Measurements from ENCODE around the gene FOXC1. TPM values are rescaled to one million over a fixed set of nuclear protein-coding genes. Genes with fewer than 3 reads are reported as not detected.

Gene FOXC1
- total and polyA plus RNA-seq, 10 of the 15 experiments (the other 5 are each of a cell fraction or from before 2014, with no cell fraction given): 0.13 to 1.5 (median 0.48) TPM; not detected in 2

DNA sequence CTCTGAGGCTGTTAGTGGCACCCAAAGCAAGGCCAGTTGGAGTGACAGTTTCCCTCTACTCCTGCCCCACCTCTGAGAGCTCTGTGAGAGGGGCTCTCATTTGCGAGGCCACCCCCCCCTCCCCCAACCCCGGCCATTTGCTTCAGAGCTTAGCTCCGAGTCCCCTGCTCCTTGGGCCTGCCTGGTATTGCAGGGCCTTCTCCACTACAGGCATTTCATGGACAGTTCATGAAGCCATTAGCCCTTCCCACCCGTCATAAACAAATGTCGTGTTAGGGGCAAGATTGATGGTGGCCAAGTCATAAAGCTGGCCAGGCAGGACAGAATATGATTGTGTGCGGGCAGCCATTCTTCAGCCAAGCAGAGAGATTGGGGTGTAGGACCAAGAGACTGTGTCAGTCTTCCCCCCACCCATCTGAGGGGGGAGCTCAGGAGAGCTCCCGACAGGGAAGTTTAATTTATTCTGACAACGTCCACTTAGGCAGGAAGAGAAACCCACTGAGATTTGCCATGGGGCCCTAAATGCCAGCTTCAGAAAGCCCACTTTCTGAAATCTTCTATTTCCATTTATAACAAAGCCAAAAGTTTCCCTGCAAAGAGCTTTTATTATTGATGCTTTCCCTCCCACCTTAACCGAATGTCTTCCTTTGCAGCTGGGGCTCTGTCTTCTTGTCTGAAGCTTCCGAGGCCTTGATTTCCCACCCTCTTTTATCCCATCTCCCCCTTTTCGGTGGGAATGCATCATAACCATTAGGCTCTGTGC is 7.2 kb downstream of the FOXC1 start:
- in situ Hi-C loops (cut with MboI): no loop called here

More for the DNA sequence above, 7.2 kb downstream of the FOXC1 start:
- H4K20me1 ChIP-seq (ENCODE audit: control insufficient read depth, insufficient read depth): 0 out of 2 replicates have a peak, but pooled peaks cover 3% of the 10 kb centered on the region
- ChIA-PET RAD21 (ENCODE audit: unreplicated experiment) (no interaction called here), POLR2A (no interaction called here), SMC1A (ENCODE audit: uncharacterized antibody, unreplicated experiment) (interaction anchor here (1.1 kb wide), 1 partner anchor 9 kb away, joined by 3 read pairs; no protein-coding TSS in a partner anchor), CTCF (interaction anchor here (0.7 to 1.4 kb wide), 3 partner anchors 10 to 492 kb away, joined by 3 to 5 read pairs (median 3); no protein-coding TSS in a partner anchor)
- no peak overlapping the region for H2AFZ ChIP-seq (ENCODE audit: control insufficient read depth, low read depth, low read length)
- H3K27ac ChIP-seq (ENCODE audit: control insufficient read depth, insufficient read depth): no peak overlapping the region
- no TSS peak for BruUV-seq (replicated peaks)
- H3K9me3 ChIP-seq (replicated peaks; ENCODE audit: control insufficient read depth, insufficient read depth, low read length): no peaks in the 10 kb centered on the region; the same call in 2 of the 3 replicates
- no peaks in the 10 kb centered on the region for H3K79me2 ChIP-seq (ENCODE audit: control insufficient read depth, insufficient read depth, low read length)
- 71% methylated on average over 9 of the region's 11 CpGs for WGBS (ENCODE audit: insufficient coverage, insufficient replicate concordance, low lambda C conversion rate, missing lambda C conversion rate)
- FAIRE-seq (no peak), DNase-seq (ENCODE audit: low read depth, low spot score) (no peak), ATAC-seq (no peak)
- no peak overlapping the region for H3K9ac ChIP-seq (ENCODE audit: control insufficient read depth, insufficient read depth, low read length)
- no peak overlapping the region for H3K4me2 ChIP-seq (ENCODE audit: control insufficient read depth, insufficient read depth)
- no peaks in the 10 kb centered on the region for H3K36me3 ChIP-seq (ENCODE audit: control insufficient read depth in 2 of 2, insufficient read depth in 2 of 2, low read length in 1 of 2)
- H3K4me3 ChIP-seq: no peak overlapping the region
- intact Hi-C loops (cut with micrococcal nuclease; ENCODE audit: unreplicated experiment): no loop called here
- TF ChIP-seq ASH2L (IDR thresholded peaks at IDR 0.05; ENCODE audit: borderline replicate concordance, low read depth) (no peak), FOS (IDR thresholded peaks at IDR 0.05; ENCODE audit: borderline replicate concordance, extremely low read depth, insufficient read length) (no peak), SP1 (IDR thresholded peaks at IDR 0.05; ENCODE audit: low read depth, low read length) (no peak), BCL11A (IDR thresholded peaks at IDR 0.05; ENCODE audit: low read depth, low read length) (no peak), PAX8 (IDR thresholded peaks at IDR 0.05) (no peak), TCF12 (IDR thresholded peaks at IDR 0.05; ENCODE audit: low read depth, low read length) (no peak), ZNF274 (IDR thresholded peaks at IDR 0.05; ENCODE audit: insufficient read depth, insufficient read length) (no peak), EGR1 (IDR thresholded peaks at IDR 0.05; ENCODE audit: borderline replicate concordance in 1 of 2, low read depth in 2 of 2, low read length in 2 of 2) (no peak), MYC (IDR thresholded peaks at IDR 0.05; ENCODE audit: insufficient read depth, insufficient read length, insufficient replicate concordance, low read length, severe bottlenecking) (no peak)
- H3K27me3 ChIP-seq (replicated peaks in 1 of 2; ENCODE audit: control insufficient read depth in 2 of 2, insufficient read depth in 2 of 2, low read length in 1 of 2): peaks cover 0 to 4% of the 10 kb centered on the region in 2 experiments; a peak in 3 of 4 replicates
- H3K4me1 ChIP-seq (ENCODE audit: control insufficient read depth, insufficient read depth, low read length): no peaks in the 10 kb centered on the region

Data from GM12878 (cell line).